OCI-LY7 (cell line): ENCODE data around the gene RAB3GAP2. TPM values are rescaled to one million over a fixed set of nuclear protein-coding genes. Genes with fewer than 3 reads are reported as not detected.
"Not testable (repeated sequence)": the region's sequence is repeated elsewhere in the genome, so short reads cannot be mapped to it uniquely, and the experiment has no call there.

Experiments used
- BruUV-seq: library from RNA; stranded (reverse); fragments of 400-500 nt; replicated peaks from 2 replicates; lab custom pipeline; 2021; lab: Mats Ljungman, UMichigan
- CTCF ChIA-PET: fragments of 300-600 bp; sonication (Branson Sonifier 250); formaldehyde crosslinking; loops from one replicate; lab custom pipeline; 2022; ENCODE audit warnings: antibody characterized with exemption; ENCODE audit not compliant: unreplicated experiment; lab: Charles Lee
- POLR2A ChIA-PET: fragments of 300-600 bp; sonication (Branson Sonifier 250); formaldehyde crosslinking; loops from one replicate; lab custom pipeline; 2022; ENCODE audit warnings: antibody characterized with exemption; lab: Charles Lee
- DNase-seq: peaks from one replicate; pipeline ENCODE4 v3.0.0-alpha.2; 2015; ENCODE audit warnings: low spot score
- H2AFZ ChIP-seq: fragments of 200-600 bp; sonication (generic), shearing (Covaris generic); 2 replicates; pipeline ENCODE4 v1.6.1; 2014; ENCODE audit warnings: mild to moderate bottlenecking, antibody characterized with exemption, low read length, moderate library complexity
- H3K27ac ChIP-seq: fragments of 200-600 bp; sonication (generic); 2 replicates; pipeline ENCODE4 v1.5.1; 2014; ENCODE audit warnings: mixed run types, low read depth, mild to moderate bottlenecking, moderate library complexity, low read length, inconsistent platforms; ENCODE audit not compliant: poor library complexity, severe bottlenecking
- H3K36me3 ChIP-seq: fragments of 200-600 bp; sonication (generic); 2 replicates; pipeline ENCODE4 v1.6.1; 2014; ENCODE audit warnings: mild to moderate bottlenecking, antibody characterized with exemption, low read length, moderate library complexity, mixed read lengths; ENCODE audit not compliant: insufficient read depth
- H3K4me1 ChIP-seq: fragments of 200-600 bp; sonication (generic); 2 replicates; pipeline ENCODE4 v1.5.1; 2014; ENCODE audit warnings: mild to moderate bottlenecking, low read length; ENCODE audit not compliant: insufficient read depth, poor library complexity, severe bottlenecking
- H3K4me2 ChIP-seq: fragments of 200-600 bp; sonication (generic); 2 replicates; pipeline ENCODE4 v1.6.1; 2014; ENCODE audit warnings: mild to moderate bottlenecking, low read length
- H3K4me3 ChIP-seq: fragments of 200-600 bp; sonication (generic); 2 replicates; pipeline ENCODE4 v1.5.1; 2014; ENCODE audit warnings: mild to moderate bottlenecking, low read depth, low read length; ENCODE audit not compliant: poor library complexity, severe bottlenecking
- H3K79me2 ChIP-seq: fragments of 200-600 bp; sonication (generic); 2 replicates; pipeline ENCODE4 v1.6.1; 2016; ENCODE audit warnings: low read depth, mild to moderate bottlenecking, low read length, moderate library complexity, mixed read lengths; ENCODE audit not compliant: insufficient read depth
- H3K9me2 ChIP-seq: fragments of 200-600 bp; sonication (generic); 2 replicates; pipeline ENCODE4 v1.6.1; 2016; ENCODE audit warnings: mild to moderate bottlenecking, low read length, mixed read lengths; ENCODE audit not compliant: insufficient read depth
- H3K9me3 ChIP-seq: fragments of 200-600 bp; sonication (generic); 2 replicates; pipeline ENCODE4 v1.6.1; 2014; ENCODE audit warnings: mild to moderate bottlenecking, mixed run types, low read length, mixed read lengths
- H4K20me1 ChIP-seq: fragments of 200-600 bp; sonication (generic); 2 replicates; pipeline ENCODE4 v1.6.1; 2014; ENCODE audit warnings: mild to moderate bottlenecking, antibody characterized with exemption, low read length, moderate library complexity, mixed read lengths; ENCODE audit not compliant: insufficient read depth
- CTCF ChIP-seq: fragments of 200-600 bp; sonication (generic); conservative IDR thresholded peaks from 2 replicates; pipeline ENCODE4 v1.5.1; 2014; ENCODE audit warnings: mild to moderate bottlenecking, antibody characterized with exemption, low read length, moderate library complexity, mixed read lengths
- EZH2phosphoT487 ChIP-seq: fragments of 200-600 bp; sonication (generic); IDR thresholded peaks from 2 replicates; pipeline ENCODE4 v1.6.1; 2018; ENCODE audit warnings: low read depth, borderline replicate concordance, mild to moderate bottlenecking, mixed run types, antibody characterized with exemption, low read length, moderate library complexity, mixed read lengths
- intact Hi-C: fragments of 100-400 bp; cut with micrococcal nuclease; formaldehyde crosslinking; loops from one replicate; pipeline ENCODE4 v1.10.0; 2022; ENCODE audit not compliant: unreplicated experiment
- total RNA-seq, 2 experiments: library from RNA; depleted of rRNA in 1 of 2; stranded (reverse); fragments of >200 nt in 1 of 2; shearing (Covaris generic) in 1 of 2; gene quantifications; 2 replicates each; pipeline ENCODE4 v1.2.3, GENCODE V29; 2014 to 2022

Gene RAB3GAP2
- total RNA-seq, 2 experiments from 2014 or later: 16.9 to 41.1 TPM

- no peak for TF ChIP-seq CTCF
- CTCF ChIA-PET: no interaction called here
- DNase-seq: no peak
- no peaks in the 10 kb centered on the region for H3K4me1 ChIP-seq
- no TSS peak for BruUV-seq
- no peak overlapping the region for H3K27ac ChIP-seq
- intact Hi-C loops: no loop called here
- H3K9me3 ChIP-seq: no peaks in the 10 kb centered on the region
- no peak overlapping the region for H3K4me3 ChIP-seq
- no peak overlapping the region for H3K4me2 ChIP-seq
- peaks cover 59% of the 10 kb centered on the region for H3K36me3 ChIP-seq
- H3K79me2 ChIP-seq: peaks cover 7% of the 10 kb centered on the region; the same call in 1 of the 2 replicates
- no peak overlapping the region for H2AFZ ChIP-seq
- H4K20me1 ChIP-seq: no peaks in the 10 kb centered on the region
- H3K9me2 ChIP-seq: no peaks in the 10 kb centered on the region
- POLR2A ChIA-PET: interaction anchor here (0.7 kb wide), 1 partner anchor 606 kb away, joined by 3 read pairs; no protein-coding TSS in a partner anchor
These were observed 153.2 kb downstream of the RAB3GAP2 start for GRCh38 chr1:220119043-220119512.

- Histone ChIP-seq H4K20me1 (no peaks in the 10 kb centered on the region), H3K79me2 (peaks cover 5% of the 10 kb centered on the region; the same call in 1 of the 2 replicates), H2AFZ (no peak overlapping the region), H3K4me3 (no peak overlapping the region), H3K9me2 (no peaks in the 10 kb centered on the region), H3K4me1 (no peaks in the 10 kb centered on the region), H3K27ac (no peak overlapping the region), H3K9me3 (no peaks in the 10 kb centered on the region), H3K4me2 (no peak overlapping the region), H3K36me3 (peaks cover 78% of the 10 kb centered on the region)
- TF ChIP-seq CTCF: peak; percentile 89
- no peak for TF ChIP-seq EZH2phosphoT487
- DNase-seq: peak; percentile 54
- ChIA-PET CTCF (no interaction called here), POLR2A (interaction anchor here (0.6 to 1.1 kb wide), 7 partner anchors 8 to 124 kb away, joined by 3 to 6 read pairs (median 3); partner anchors contain the start of gene IARS2)
- no TSS peak for BruUV-seq
- intact Hi-C loops: no loop called here
These were observed 159.0 kb downstream of the RAB3GAP2 start for GRCh38 chr1:220113136-220113695.

- CTCF ChIA-PET: interaction anchor here (0.6 kb wide), 1 partner anchor 231 kb away, joined by 3 read pairs; no protein-coding TSS in a partner anchor
- H3K27ac ChIP-seq, intact Hi-C loops, H3K9me2 ChIP-seq, DNase-seq, H3K79me2 ChIP-seq, H3K9me3 ChIP-seq, H4K20me1 ChIP-seq, H3K4me3 ChIP-seq, BruUV-seq, H3K4me1 ChIP-seq, H3K4me2 ChIP-seq, H2AFZ ChIP-seq: not testable (repeated sequence)
- H3K36me3 ChIP-seq: peaks cover 76% of the 10 kb centered on the region
- POLR2A ChIA-PET: interaction anchor here (0.6 to 1.8 kb wide), 9 partner anchors 8 to 144 kb away, joined by 3 to 8 read pairs (median 3); partner anchors contain the start of gene IARS2
These were observed 159.7 kb downstream of the RAB3GAP2 start for GRCh38 chr1:220112600-220112999.

- H3K4me2 ChIP-seq, H3K27ac ChIP-seq, H3K9me3 ChIP-seq, H4K20me1 ChIP-seq, H2AFZ ChIP-seq, CTCF ChIA-PET, H3K4me3 ChIP-seq, BruUV-seq, DNase-seq, intact Hi-C loops, H3K4me1 ChIP-seq, H3K9me2 ChIP-seq, H3K79me2 ChIP-seq: not testable (repeated sequence)
- POLR2A ChIA-PET: interaction anchor here (1.8 kb wide), 1 partner anchor 8 kb away, joined by 8 read pairs; no protein-coding TSS in a partner anchor
- peaks cover 79% of the 10 kb centered on the region for H3K36me3 ChIP-seq
These were observed 161.8 kb downstream of the RAB3GAP2 start for GRCh38 chr1:220110473-220110872.
